HG02852 (cell line): ENCODE data around the gene AREL1.

Source experiments
- ATAC-seq: cut with Tn5 transposase; IDR thresholded peaks from one replicate; pipeline ENCODE4 v1.9.1; 2021; ENCODE audit warnings: mild to moderate bottlenecking, moderate library complexity; ENCODE audit not compliant: unreplicated experiment

AREL1 gene

DNA sequence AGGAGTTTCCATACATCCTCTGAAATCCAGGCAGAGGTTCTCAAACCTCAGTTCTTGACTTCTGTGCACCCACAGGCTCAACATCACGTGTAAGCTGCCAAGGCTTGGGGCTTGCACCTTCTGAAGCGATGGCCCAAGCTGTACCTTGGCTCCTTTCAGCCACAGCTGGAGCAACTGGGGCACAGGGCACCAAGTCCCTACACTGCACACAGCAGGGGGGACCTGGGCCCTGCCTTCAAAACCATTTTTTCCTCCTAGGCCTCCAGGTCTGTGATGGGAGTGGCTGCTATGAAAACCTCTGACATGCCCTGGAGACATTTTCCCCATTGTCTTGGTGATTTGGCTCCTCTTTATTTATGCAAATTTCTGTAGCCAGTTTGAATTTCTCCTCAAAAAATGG lies 10.6 kb downstream of the AREL1 start:
- no peak for ATAC-seq

DNA sequence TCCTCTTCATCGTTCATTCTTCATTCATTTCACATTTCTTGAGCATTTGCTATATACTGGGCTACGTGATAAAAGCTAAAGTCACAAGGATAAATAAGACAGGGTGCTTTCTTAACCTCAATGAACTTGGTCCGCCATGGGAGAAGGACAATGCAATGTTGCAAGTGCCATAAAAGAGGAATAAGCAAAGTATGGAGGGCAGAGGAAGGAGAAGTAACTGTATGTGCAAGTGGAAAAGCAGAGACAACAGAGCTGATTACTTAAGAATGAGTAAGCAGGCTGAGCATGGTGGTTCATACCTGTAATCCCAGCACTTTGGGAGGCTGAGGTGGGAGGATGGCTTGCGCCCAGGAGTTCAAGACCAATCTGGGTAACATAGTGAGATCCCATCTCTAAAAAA lies 14.4 kb downstream of the AREL1 start:
- ATAC-seq, result no peak

DNA sequence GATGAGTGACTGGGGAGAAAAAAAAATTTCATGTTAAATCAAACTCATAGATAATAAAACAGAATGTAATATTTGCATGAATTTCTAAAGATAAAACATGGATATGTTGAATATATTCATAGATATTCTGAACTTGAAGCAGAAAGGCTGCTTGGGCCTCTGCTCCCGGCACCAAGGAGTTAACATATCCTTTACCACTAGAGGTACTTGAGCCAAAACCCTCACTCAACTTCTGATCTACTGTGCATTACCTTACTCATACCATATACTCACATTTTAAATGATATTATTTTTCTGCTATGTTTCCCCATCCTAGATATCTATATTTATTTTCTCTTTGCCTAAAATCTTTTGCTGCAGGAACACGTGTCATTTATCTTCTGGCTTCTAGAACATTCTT lies 14.9 kb downstream of the AREL1 start:
- ATAC-seq, result no peak

DNA sequence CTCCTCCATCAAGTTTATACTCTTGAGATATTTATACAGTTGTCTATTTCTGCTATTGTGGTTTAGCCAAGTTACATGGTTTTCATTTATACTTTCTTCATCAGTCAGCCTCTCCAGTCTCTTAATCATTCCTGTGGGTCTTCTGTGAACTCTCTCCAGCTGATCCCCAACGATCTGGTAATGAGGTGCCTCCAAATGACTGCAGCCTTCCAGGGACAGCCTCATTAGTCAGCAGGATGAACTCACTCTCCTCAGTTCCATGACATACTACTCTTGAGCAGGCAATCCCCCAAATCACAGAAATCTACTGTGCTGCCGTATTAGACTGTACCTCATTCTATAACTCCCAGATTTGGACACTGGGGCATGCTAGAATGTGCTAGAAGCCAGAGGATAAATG lies 15.3 kb downstream of the AREL1 start:
- no peak for ATAC-seq

DNA sequence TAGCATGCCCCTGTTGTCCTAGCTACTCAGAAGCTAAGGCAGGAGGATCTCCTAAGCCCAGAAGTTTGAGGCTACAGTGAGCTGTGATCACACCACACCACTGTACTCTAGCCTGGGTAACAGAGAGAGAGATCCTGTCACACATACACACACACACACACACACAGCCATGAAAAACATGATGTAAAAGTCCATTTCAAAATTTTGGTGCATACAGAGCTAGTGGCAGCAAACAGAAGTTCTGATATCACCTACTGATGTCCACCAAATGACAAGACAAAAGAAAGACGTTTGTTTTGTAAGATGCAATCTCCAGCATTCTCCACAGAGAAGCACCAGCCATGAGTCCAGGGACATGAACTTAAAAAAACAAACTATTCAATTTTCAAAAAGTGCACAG lies 15.9 kb downstream of the AREL1 start:
- ATAC-seq, result no peak

DNA sequence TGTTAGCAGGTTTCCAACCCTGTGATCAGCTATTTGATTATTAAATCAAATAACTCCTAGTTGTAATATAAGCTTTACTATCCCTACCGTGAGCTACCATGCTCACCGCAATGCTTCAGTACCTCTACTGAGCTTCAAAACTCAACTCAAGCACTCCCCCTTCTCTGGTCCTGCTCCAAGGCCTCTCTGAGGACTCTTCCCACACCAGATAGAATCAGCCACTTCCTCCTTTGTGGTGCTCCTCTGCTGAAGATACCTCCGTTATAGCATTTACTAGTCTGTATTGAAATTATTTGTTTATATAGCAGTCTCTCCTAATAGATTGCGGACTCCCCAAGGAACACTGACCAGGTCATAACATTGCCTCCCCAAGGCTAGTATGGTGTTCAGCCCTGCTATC lies 17.5 kb downstream of the AREL1 start:
- ATAC-seq, result no peak

DNA sequence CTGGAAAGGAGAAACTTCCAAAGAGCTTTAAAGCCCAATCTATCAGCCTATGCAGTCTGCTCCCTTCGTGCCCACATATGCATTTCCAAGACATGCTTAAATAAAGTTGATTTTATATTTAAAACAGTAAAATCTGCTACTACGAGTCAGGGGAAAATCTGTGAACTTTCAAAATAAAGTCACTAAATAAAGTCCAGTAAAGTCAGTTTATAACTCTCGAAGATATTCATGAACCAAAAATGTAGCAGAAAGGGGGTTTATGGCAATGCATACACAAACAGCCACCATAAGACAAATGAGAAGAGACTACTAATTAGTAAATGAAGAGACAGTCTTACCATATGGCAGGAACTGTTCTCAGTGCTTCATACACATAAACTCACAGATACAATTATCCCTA lies 19.7 kb downstream of the AREL1 start:
- no peak for ATAC-seq

DNA sequence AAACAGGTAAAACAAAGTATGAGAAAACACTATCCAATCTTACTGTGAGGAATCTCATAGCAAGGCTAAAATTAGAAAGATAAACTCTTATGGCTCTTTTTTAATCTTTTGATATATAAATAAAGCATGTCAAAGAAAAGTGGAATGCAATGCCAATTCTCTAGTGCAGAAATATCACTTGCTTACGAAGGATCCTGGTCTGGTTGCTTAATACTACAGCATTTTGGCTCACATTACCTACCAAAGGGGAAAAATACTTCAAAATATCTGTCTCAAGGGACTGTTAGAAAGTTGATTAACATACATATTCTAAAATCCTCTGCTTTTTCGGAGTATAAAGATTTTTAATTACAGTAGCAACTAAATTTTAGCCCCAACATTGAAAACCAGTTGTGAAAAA lies 21.4 kb downstream of the AREL1 start:
- no peak for ATAC-seq

DNA sequence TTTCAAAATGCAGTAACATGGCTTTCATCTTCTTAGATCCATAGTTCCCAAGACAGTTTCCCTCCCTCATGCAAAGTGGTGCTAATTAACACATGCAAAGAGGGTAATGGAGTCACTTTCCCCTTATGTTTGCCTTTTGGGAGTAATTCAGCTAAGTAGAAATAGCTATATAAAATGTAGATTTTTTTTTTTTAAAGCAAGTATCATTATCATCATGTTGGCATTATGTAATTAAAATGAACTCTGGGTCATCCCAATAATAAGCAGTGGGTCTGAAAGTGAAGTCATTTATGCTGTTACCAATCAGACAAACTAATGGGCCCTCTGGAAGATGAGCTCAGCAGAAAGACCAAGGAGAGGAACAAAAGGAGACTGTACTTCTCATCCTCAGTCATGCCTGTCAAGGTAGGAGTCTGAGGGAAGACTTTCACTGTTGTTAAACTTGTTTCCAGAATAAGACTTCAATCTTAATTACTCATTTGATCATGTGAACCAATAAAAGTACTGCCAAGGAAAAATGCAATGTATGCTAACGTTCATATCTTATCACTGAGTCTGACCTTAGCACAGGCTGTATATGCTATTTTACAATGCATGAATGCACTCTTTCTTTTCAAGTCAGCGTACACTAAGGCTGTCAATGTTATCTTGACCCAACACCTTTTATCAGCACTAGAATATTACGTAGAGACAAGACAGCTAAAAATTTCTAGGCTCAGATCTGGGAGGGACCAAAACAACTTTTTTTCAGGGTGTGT lies 26.8 kb downstream of the AREL1 start:
- no peak for ATAC-seq

DNA sequence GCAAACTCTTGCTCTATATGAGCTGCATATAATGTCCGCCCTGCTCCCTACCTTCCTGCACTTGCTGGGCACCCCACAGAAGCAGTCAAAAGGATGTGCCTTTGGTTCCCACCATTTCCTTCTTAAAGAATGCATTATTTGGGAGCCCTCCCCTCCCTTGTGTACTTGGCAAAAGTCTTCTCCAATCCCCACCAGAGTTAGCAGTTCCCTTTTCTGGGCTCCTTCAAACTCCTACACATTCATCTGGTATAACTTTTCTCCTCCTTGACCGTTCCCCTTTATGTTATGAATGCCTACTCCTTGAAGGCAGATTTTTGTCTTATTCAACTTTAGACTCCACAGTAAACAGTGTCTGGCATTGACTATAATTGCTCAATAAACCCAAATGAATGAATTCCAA lies 27.8 kb downstream of the AREL1 start:
- ATAC-seq, result no peak

DNA sequence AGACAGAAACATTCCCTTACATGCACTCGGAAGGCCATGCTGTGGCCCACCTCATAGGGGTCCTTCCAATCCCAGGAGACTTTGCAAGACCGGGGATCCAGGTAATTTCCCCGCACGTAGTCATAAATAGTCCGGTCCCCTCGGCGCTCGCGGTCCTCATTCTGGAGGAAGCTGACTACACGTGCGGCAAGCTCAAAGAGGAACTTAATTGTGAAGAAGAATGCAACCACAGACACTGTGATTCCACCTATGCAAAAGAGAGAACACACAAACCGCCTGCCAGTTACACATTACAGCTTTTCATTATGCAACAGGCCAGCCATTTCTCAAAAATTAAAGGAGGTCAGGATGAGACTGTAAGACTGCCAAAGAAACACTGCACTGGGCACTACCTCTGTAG lies 28.4 kb downstream of the AREL1 start:
- ATAC-seq, result no peak

DNA sequence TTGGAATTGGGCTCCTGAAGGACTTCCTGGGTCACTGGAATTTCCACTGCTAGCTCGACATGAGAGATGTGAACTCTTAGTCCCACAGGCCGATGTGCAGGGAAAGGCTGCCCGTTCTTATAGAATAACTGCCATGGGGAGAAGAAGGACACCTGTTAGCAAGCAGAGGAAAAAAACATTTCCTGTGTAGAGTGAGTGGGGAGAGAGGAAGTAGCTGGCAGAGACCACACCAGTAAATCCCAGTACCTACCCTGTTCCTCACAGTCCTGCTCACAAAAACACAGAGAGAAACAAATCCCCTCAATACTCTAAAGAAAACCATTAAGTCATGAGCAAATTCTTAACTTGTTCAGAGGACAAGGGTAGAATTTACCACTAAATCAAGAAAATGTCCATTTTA lies 29.5 kb downstream of the AREL1 start:
- no peak for ATAC-seq

DNA sequence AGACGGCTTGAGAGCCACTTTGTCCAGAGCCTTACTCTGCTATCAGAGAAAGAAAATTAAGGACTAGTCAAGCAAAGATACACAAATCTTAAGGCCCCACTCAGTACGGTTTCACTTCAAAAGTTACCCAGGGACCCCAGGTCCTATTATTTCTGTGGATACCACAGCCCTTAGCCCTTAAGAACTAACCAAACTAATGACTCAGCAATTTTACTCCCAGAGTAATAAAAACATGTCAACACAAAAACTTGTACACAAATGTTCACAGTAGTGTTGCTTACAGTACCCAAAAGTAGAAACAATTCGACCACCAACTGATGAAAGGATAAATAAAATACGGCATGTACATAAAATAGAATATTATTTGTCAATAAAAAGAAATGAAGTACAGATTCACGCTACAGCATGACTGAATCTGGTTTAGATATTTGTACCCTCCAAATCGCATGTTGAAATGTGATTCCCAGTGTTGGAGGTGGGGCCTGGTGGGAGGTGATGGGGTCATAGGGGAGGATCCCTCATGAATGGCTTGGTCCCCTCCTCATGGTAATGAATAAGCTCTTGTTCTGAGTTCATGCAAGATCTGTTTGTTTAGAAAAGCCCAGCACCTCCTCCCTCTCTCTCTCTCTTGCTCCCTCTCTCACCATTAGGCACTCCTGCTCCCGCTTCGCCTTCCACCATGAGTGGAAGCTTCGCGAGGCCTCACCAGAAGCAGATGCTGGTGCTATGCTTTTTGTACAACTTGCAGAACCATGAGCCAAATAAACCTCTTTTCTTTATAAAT lies 30.5 kb downstream of the AREL1 start:
- ATAC-seq, result no peak

DNA sequence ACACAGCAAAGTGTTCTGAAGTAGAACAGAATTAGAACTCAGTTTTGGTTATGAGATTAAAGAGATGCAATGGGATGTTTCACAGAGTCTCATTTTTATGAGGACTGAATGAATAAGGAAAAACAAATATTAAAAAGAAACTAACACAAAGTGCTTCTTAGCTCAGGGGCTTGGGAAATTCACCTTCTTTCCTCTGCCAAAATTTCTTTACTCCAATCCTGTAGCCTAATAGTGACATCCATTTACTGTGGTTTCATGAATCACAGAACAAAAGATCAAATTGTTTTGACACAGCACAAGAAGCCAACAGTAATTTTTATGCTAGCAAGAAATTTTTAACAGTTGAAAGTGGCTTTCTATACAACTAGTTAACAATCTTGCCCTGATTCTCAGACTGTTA lies 37.7 kb downstream of the AREL1 start:
- ATAC-seq, result no peak

DNA sequence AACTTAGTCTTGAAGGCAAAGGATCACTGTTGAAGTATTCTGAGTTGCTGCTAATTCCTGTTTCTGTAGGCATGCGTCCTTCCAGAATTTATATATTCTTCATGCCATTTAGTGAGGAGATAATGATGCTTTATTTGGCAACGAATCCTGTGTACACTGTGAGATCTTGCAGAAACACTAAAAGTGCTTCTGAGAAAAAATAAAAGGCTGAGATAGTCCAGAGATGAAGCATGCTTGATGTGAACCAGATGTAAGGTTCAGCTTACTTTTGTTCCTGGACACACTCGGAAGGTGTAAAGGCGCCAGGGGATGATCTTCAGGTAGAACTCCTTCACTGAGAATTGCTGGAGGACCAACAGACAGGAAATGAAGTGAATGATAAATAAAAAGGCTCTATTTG lies 39.1 kb downstream of the AREL1 start:
- ATAC-seq, result no peak

DNA sequence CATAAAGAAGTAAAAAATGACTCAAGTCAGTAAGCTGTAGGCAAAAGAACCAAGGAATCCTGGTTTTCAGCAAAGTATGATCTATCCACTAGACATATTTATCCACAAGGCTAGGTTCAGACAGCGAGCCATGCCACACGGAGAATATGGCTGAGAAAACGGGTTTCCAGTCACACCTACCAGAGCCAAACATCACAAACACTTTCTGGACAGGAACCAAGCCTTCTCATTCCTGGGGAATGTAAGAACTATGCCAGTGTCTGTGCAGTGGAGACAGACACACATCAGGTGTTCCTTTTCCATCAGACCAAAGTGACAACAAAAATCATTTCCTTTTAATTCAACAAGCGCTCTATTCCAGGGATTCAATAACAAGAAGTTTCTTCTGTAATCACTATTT lies 41.1 kb downstream of the AREL1 start:
- ATAC-seq, result no peak

DNA sequence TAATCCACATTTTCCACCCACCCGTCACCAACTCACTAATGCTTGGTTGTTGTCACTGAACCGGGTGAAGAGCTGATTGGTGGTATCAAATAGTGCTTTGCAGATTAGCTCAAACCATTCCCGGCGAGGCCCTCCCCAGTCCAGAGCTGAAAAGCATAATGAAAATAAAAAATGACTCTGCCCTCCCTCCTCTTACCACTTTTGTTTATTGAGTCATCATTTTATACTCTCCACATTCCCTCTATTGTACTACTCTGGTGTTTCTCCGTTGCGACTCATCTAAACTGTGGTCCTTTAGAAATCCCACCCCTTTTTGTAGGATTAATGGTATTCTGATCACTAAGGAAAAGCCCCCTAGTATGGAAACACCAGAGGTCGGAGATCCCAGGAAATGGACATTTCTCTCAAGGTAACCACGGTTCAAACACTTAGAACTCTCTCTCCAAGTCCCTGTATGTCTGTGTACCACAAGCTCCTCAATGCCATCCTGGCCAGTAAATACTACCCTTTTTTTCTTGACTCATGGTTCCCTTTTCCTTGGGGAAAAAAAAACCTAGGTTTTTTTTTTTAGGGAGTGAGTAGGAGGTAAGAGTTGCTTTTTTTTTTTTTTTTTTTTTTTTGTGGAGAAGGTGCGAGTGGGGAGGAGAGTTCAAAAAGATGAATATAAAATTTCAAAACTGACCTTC lies 42.0 kb downstream of the AREL1 start:
- ATAC-seq, result no peak

DNA sequence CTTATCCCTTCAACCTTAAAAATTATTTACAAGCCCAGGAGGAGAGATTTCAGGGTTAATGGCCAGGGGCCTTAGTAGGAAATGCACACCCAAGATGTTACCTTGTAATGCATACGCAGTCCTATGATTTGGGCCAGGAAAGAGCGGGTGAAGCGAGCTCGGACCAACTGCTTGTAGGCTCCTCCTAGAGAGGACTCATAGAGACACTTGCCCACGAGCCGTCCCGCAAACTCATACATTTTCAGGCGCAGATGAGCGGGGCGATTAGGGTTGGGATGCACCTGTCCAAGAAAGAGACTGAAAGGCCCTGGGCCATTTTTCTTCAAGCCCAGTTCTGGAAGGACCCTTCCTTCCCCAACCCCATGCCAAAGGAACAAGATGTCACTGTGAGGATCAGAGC lies 43.0 kb downstream of the AREL1 start:
- ATAC-seq, result no peak

DNA sequence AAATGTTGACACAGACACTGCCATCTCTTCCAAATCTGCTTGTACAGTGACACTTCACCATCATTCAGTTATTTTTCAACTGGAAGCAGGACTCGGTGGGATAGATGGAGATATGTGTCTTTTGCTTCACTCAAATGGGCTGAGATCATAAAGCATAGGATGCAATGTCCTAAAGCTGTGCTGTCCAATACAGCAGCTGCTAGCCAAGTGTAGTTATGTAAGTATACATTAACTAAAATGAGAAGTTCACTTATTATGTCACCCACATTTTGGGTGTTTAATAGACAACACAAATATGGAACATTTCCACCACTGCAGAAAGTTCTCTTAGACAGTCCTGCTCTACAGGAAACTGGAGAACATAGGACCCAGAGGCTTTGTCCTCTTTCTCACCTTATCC lies 43.6 kb downstream of the AREL1 start:
- no peak for ATAC-seq

DNA sequence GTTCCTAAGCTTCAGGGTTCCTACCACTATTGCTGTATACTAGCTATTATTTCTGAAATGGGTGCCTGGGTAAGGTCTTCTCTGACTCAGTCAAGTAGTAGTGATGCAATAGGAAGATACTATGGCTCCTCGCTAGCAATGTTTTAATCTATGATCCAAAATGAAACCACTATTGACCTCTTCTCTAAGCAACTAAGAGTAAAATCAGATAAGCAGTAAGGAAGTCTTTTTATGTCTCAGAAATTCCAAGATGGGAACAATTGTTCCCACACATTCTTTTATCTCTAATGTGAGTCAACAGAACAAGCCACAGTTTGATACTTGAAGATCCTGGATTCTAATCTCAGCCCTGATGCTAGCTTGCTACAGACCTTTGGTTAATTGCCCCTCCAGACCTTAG lies 45.1 kb downstream of the AREL1 start:
- ATAC-seq, result no peak

DNA sequence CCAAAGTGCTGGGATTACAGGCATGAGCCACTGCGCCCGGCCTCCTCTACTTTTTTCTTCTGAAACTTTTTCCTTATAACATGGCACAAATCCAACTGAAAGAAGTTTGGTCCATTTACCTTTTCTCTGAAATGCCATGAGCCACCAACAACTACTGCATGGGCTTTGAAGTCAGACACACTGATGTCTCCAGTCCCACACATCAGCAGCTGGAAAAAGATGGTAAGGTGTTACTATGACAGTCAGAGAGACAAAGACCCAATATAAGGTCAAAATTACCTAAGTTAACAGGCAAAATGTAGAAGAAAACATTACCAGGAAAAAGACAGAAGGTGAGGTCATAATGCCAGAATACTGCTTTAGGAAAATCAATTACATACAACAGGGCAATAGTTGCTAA lies 48.2 kb downstream of the AREL1 start:
- ATAC-seq, result no peak

DNA sequence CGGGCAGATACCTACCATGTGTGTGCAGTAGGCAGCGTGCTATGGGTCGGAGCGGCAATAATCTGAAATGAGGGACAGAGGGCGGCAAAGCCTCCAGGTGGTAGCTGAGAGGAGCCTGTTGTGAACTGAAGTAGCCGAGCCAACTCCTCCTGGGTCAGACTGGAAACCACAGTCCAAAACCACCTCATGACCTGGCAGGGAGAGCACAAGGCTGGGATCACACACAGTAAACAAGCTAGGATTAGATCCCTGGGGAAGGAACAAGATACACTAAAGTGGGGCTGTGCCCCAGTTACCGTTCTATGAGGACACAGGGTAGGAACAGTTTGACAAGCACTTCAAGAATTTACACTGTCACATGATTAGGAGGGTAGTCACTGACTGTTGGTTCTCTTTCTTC lies 49.0 kb downstream of the AREL1 start:
- ATAC-seq, result no peak
